ENCODE measurements around the gene NLRP6.

NLRP6 gene

DNA sequence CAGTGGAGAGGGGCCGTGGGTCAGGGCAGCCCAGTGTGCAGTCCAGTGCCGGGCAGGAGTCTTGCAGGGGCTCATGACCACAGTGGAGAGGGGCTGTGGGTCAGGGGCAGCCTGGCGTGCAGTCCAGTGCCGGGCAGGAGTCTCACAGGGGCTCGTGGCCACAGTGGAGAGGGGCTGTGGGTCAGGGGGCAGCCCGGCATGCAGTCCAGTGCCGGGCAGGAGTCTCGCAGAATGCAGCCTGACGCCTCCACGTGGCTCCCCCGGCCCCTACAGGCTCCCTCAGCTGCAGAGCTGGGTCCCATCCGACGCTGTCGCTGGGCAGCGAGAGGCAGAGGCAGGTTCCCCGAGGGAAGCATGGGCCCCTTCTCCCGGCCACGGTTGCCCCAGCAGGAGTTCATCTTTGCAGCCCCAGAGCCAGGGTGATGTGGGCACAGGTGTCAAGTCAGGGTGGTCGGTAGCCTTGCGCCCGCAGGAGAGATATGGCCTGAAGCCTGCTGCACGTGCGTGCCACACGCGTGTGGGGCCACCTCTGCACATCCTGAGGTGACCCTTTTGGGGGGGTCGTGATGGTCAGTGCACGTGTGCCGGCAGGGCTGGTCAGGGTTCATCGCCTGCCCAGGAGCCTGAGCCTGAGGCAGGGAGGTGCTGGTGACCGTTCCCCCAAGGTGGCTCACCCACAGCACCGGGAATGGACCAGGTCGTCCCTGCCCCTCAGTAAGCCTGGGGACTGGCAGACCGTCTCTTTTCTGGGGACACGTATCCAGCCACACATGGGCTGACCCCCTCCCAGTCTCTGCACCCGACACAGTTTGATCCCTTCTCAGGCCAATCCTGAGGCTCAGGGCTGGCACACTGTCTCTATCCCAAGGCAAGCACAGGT, 18.2 kb downstream of the NLRP6 start:
- no peak for DNase-seq (ENCODE audit: low read depth)

DNA sequence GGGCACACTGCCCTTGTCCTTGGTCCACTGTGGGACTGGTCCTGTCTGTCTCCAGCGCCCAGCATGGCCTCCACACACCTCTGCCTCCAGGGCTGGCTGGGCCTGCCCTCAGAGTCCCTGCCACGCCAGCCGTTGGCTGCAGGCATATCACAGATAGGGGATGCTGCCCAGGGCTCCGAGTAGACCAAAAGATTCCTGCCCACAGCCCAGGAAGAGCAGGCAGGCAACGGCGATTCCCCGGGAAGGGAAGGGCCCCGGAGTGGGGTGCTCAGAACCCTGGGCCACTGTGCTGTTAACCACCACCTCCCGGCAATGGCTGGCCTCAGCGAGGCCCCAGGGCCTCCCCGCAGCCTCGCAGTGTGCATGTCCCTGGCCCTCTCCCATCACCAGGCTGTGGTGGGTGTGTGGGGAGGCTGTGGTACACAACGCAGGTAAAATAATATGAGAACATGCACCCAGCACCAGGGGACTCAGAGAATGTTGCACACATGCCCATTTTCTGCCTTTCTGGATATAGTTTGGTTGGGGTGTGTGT, 18.9 kb downstream of the NLRP6 start:
- in situ Hi-C loops (cut with HindIII; ENCODE audit: low sequenced_read_pairs), result no loop called here
- no peak for DNase-seq (ENCODE audit: low read depth)
- TF ChIP-seq CTCF (IDR thresholded peaks at IDR 0.05; ENCODE audit: low read depth, low read length, missing control alignments), result no peak
- no peak overlapping the region for H3K4me3 ChIP-seq (ENCODE audit: low read depth, low read length)

More for the DNA sequence above, 18.2 kb downstream of the NLRP6 start:
- no peak for TF ChIP-seq CTCF (IDR thresholded peaks at IDR 0.05; ENCODE audit: low read depth, low read length, missing control alignments)
- H3K4me3 ChIP-seq (ENCODE audit: low read depth, low read length), result no peak overlapping the region
- in situ Hi-C loops (cut with HindIII; ENCODE audit: low sequenced_read_pairs), result no loop called here

GRCh38 chr11:297586-298405, 19.6 kb downstream of the NLRP6 start:
- no peak overlapping the region for H3K4me3 ChIP-seq (ENCODE audit: low read depth, low read length)
- in situ Hi-C loops (cut with HindIII; ENCODE audit: low sequenced_read_pairs), result no loop called here
- DNase-seq (ENCODE audit: low read depth), result no peak
- no peak for TF ChIP-seq CTCF (IDR thresholded peaks at IDR 0.05; ENCODE audit: low read depth, low read length, missing control alignments)

DNA sequence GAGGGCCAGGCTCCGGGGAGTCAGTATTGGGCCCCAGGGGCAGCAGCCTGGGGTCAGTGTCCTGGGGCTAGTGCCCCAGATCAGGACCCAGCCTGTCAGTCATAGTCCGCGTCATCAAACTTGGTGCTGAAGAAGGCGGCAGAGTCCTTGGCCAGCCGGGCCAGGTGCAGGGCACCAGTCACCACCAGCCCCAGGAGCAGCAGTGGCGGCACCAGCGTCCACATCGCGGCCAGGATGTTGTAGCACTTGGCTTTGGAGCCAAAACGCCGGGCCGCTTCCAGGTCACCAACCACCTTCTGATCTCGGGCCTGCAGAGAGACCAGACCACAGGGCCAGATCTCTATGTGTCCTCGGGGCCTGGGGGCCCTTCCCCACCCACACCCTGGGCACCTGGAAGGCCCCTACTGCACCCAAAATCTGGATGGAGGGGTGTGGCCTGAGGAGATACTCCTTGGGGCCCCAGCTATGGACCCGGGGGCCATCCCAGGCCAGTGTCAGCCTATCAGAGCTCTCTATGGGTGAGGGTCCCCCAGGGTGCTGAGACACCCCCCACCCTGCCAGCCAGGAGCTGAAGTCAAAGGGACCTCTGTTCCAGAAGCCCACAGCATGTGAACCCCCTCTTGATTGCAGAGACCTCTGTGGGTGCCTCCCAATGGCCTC, 20.3 kb downstream of the NLRP6 start:
- no peak overlapping the region for H3K4me3 ChIP-seq (ENCODE audit: low read depth, low read length)
- TF ChIP-seq CTCF (IDR thresholded peaks at IDR 0.05; ENCODE audit: low read depth, low read length, missing control alignments), result no peak
- in situ Hi-C loops (cut with HindIII; ENCODE audit: low sequenced_read_pairs), result no loop called here
- DNase-seq (ENCODE audit: low read depth), result no peak

- no peak for TF ChIP-seq CTCF (IDR thresholded peaks at IDR 0.05; ENCODE audit: low read depth, low read length, missing control alignments)
- no peak within 1 kb of the TSS for H3K4me3 ChIP-seq (ENCODE audit: low read depth, low read length)
- no peak for DNase-seq (ENCODE audit: low read depth)
- in situ Hi-C loops (cut with HindIII; ENCODE audit: low sequenced_read_pairs), result no loop called here
Observed at GRCh38 chr11:299081-299891, 21.1 kb downstream of the NLRP6 start, which contains the start of gene IFITM5. TSS of gene IFITM5 (minus strand) at chr11:299526. CDS start at chr11:299490, 36 bp downstream.

All from astrocyte of the cerebellum (primary cell).